ENCODE data around the gene PTGER1.

DNA sequence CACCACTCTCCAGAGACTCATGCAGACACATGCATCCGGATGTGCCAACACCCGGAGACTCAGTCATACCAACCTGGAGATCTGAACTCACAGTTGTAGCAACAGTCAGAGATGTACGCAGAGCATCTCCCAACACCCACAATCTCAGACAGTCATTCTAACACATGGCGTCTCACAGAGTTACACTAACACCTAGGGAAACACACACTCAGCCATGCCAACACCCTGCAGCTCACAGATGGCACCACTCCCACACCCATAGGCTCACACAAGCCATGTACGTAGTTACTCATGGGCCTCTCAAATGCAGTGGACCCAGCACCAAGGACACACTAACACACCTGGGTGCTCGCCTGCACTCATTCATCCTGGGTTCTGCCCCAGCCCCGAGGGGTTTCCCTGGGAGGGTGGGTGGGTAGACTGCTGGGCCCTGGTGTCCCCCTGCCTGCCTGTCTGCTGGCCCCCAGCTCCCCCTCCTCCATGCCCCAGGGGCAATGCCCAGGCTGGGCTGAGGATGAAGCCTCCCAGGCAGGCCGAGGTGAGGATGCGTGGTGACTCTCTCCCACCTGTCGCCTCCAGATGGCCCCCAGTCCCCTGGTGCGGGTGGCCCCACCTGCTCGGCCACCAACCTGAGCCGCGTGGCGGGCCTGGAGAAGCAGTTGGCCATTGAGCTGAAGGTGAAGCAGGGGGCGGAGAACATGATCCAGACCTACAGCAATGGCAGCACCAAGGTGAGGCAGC is 32.1 kb downstream of the PTGER1 start:
- no peak for TF ChIP-seq CREB1 (IDR thresholded peaks at IDR 0.05)
- no peak for TF ChIP-seq CTCF (IDR thresholded peaks at IDR 0.05; ENCODE audit: control extremely low read depth in 1 of 3, insufficient read depth in 1 of 3, low read depth in 1 of 3, low read length in 3 of 3)
- TF ChIP-seq HDAC2 (IDR thresholded peaks at IDR 0.05; ENCODE audit: borderline replicate concordance in 1 of 2, low read depth in 2 of 2, low read length in 2 of 2) = no peak
- no peak for TF ChIP-seq POLR2AphosphoS5 (IDR thresholded peaks at IDR 0.05; ENCODE audit: low read depth, low read length)
